IMR-90 (cell line): ENCODE measurements around the gene OGG1. TPM values are rescaled to one million over a fixed set of nuclear protein-coding genes. Genes with fewer than 3 reads are reported as not detected.

Source experiments
- ATAC-seq: fragments of 200-7000 bp; cut with Tn5 transposase; 2 replicates; pipeline ENCODE4 v1.9.1; 2020; ENCODE audit warnings: low read depth, mild to moderate bottlenecking, moderate library complexity
- BruUV-seq: library from RNA; stranded (reverse); fragments of 400-500 nt; replicated peaks from 2 replicates; lab custom pipeline; 2021; lab: Mats Ljungman, UMichigan
- CTCF ChIA-PET: fragments of 300-600 bp; formaldehyde crosslinking; extraction: SDS; loops from one replicate; lab custom pipeline; 2021; ENCODE audit warnings: antibody characterized with exemption; lab: Yijun Ruan, JAX
- POLR2A ChIA-PET: fragments of 300-600 bp; sonication (Branson Sonifier 250); formaldehyde crosslinking; loops from one replicate; lab custom pipeline; 2022; ENCODE audit warnings: antibody characterized with exemption; ENCODE audit not compliant: unreplicated experiment; lab: Charles Lee
- DNase-seq: peaks from one replicate; pipeline ENCODE4 v3.0.0; 2013
- H2AFZ ChIP-seq: replicated peaks from 2 replicates; pipeline ENCODE3; 2013; ENCODE audit warnings: low read length, mild to moderate bottlenecking; ENCODE audit not compliant: poor library complexity
- H2AK5ac ChIP-seq: 2 replicates; pipeline ENCODE4 v1.6.1; 2013; ENCODE audit warnings: low read depth, low read length, inconsistent platforms
- H2AK9ac ChIP-seq: replicated peaks from 2 replicates; pipeline ENCODE3; 2013; ENCODE audit warnings: mild to moderate bottlenecking, low read depth, low read length, moderate library complexity; ENCODE audit not compliant: poor library complexity
- H2BK120ac ChIP-seq: 2 replicates; pipeline ENCODE4 v1.6.1; 2013; ENCODE audit warnings: low read depth, low read length, inconsistent platforms
- H2BK15ac ChIP-seq: 3 replicates; pipeline ENCODE4 v1.6.1; 2013; ENCODE audit warnings: low read depth, low read length, inconsistent platforms
- H2BK20ac ChIP-seq: 2 replicates; pipeline ENCODE4 v1.6.1; 2013; ENCODE audit warnings: low read depth, mild to moderate bottlenecking, inconsistent platforms, low read length, moderate library complexity
- H2BK5ac ChIP-seq: 2 replicates; pipeline ENCODE4 v1.6.1; 2013; ENCODE audit warnings: mild to moderate bottlenecking, low read depth, low read length, inconsistent platforms; ENCODE audit not compliant: poor library complexity, severe bottlenecking
- H3K14ac ChIP-seq: replicated peaks from 2 replicates; pipeline ENCODE4 v1.6.1; 2013; ENCODE audit warnings: low read depth, low read length, inconsistent platforms
- H3K18ac ChIP-seq: 2 replicates; pipeline ENCODE4 v1.6.1; 2013; ENCODE audit warnings: low read depth, low read length, control low read depth
- H3K23ac ChIP-seq: 2 replicates; pipeline ENCODE4 v1.6.1; 2013; ENCODE audit warnings: low read depth, low read length, inconsistent platforms
- H3K27ac ChIP-seq: 2 replicates; pipeline ENCODE4 v1.5.1; 2013; ENCODE audit warnings: mild to moderate bottlenecking, control low read depth, low read length; ENCODE audit not compliant: insufficient read depth
- H3K27me3 ChIP-seq: 2 replicates; pipeline ENCODE4 v1.6.1; 2013; ENCODE audit warnings: low read length; ENCODE audit not compliant: control insufficient read depth, insufficient read depth
- H3K36me3 ChIP-seq: 2 replicates; pipeline ENCODE4 v1.6.1; 2013; ENCODE audit warnings: low read length, mixed read lengths; ENCODE audit not compliant: control insufficient read depth, insufficient read depth
- H3K4ac ChIP-seq: 2 replicates; pipeline ENCODE4 v1.6.1; 2013; ENCODE audit warnings: low read depth, low read length, inconsistent platforms
- H3K4me1 ChIP-seq: 2 replicates; pipeline ENCODE4 v1.6.1; 2013; ENCODE audit warnings: low read length, mixed read lengths; ENCODE audit not compliant: control insufficient read depth, insufficient read depth
- H3K4me2 ChIP-seq: 2 replicates; pipeline ENCODE4 v1.6.1; 2013; ENCODE audit warnings: low read depth, mild to moderate bottlenecking, control low read depth, low read length, moderate library complexity
- H3K4me3 ChIP-seq: 2 replicates; pipeline ENCODE4 v1.5.1; 2013; ENCODE audit warnings: low read depth, mild to moderate bottlenecking, control low read depth, low read length, moderate library complexity; ENCODE audit not compliant: insufficient read depth
- H3K56ac ChIP-seq: 2 replicates; pipeline ENCODE4 v1.6.1; 2013; ENCODE audit warnings: low read length, inconsistent platforms; ENCODE audit not compliant: insufficient read depth; ENCODE audit errors: extremely low read depth
- H3K79me1 ChIP-seq, 2 experiments: 2 replicates each; pipeline ENCODE4 v1.6.1; 2013; ENCODE audit warnings: low read length in 2 of 2, inconsistent platforms in 1 of 2, low read depth in 1 of 2
- H3K9ac ChIP-seq: 2 replicates; pipeline ENCODE4 v1.6.1; 2013; ENCODE audit warnings: low read depth, low read length, control low read depth
- H3K9me1 ChIP-seq: 2 replicates; pipeline ENCODE4 v1.6.1; 2013; ENCODE audit warnings: low read length, inconsistent platforms; ENCODE audit not compliant: insufficient read depth
- H3K9me3 ChIP-seq: 2 replicates; pipeline ENCODE4 v1.6.1; 2013; ENCODE audit warnings: low read length; ENCODE audit not compliant: control insufficient read depth, insufficient read depth
- H4K20me1 ChIP-seq: 2 replicates; pipeline ENCODE4 v1.6.1; 2013; ENCODE audit warnings: low read length, inconsistent platforms; ENCODE audit not compliant: insufficient read depth
- H4K5ac ChIP-seq: 2 replicates; pipeline ENCODE4 v1.6.1; 2013; ENCODE audit warnings: mild to moderate bottlenecking, low read depth, low read length, control low read depth
- H4K8ac ChIP-seq, 2 experiments: 2 replicates each; pipeline ENCODE4 v1.6.1; 2013; ENCODE audit warnings: low read depth in 2 of 2, low read length in 2 of 2, control low read depth in 1 of 2, inconsistent platforms in 1 of 2
- H4K91ac ChIP-seq: 2 replicates; pipeline ENCODE4 v1.6.1; 2013; ENCODE audit warnings: low read depth, low read length, inconsistent platforms; ENCODE audit not compliant: insufficient read depth
- BHLHE40 ChIP-seq: fragments of 150-350 bp; IDR thresholded peaks from 2 replicates; pipeline ENCODE4 v1.6.1; 2016; ENCODE audit warnings: mild to moderate bottlenecking, low read depth, low read length
- CEBPB ChIP-seq: IDR thresholded peaks from 2 replicates; pipeline ENCODE4 v1.6.1; 2012; ENCODE audit warnings: low read depth, low read length, improper control_type of control experiment
- CHD1 ChIP-seq: IDR thresholded peaks from 2 replicates; pipeline ENCODE4 v1.6.1; 2012; ENCODE audit warnings: low read depth, low read length, improper control_type of control experiment
- ELK1 ChIP-seq: fragments of 150-350 bp; IDR thresholded peaks from 2 replicates; pipeline ENCODE4 v1.6.1; 2016; ENCODE audit warnings: low read depth, mild to moderate bottlenecking, low read length, moderate library complexity, borderline replicate concordance
- FOS ChIP-seq: fragments of 150-350 bp; IDR thresholded peaks from 2 replicates; pipeline ENCODE4 v1.6.1; 2016; ENCODE audit warnings: low read depth, low read length
- MAFK ChIP-seq: IDR thresholded peaks from 2 replicates; pipeline ENCODE4 v1.6.1; 2012; ENCODE audit warnings: low read depth, low read length, improper control_type of control experiment
- MAZ ChIP-seq: IDR thresholded peaks from 2 replicates; pipeline ENCODE4 v1.6.1; 2012; ENCODE audit warnings: low read depth, mild to moderate bottlenecking, low read length, improper control_type of control experiment, moderate library complexity, borderline replicate concordance
- MXI1 ChIP-seq: IDR thresholded peaks from 2 replicates; pipeline ENCODE4 v1.6.1; 2012; ENCODE audit warnings: low read depth, mild to moderate bottlenecking, low read length, moderate library complexity, borderline replicate concordance
- NFE2L2 ChIP-seq: fragments of 150-350 bp; IDR thresholded peaks from 2 replicates; pipeline ENCODE4 v1.6.1; 2016; ENCODE audit warnings: low read depth, mild to moderate bottlenecking, low read length
- POLR2A ChIP-seq: IDR thresholded peaks from 2 replicates; pipeline ENCODE4 v1.6.1; 2012; ENCODE audit warnings: mild to moderate bottlenecking, low read depth, low read length
- RAD21 ChIP-seq: IDR thresholded peaks from 2 replicates; pipeline ENCODE4 v1.6.1; 2012; ENCODE audit warnings: low read length, improper control_type of control experiment
- RCOR1 ChIP-seq: IDR thresholded peaks from 2 replicates; pipeline ENCODE4 v1.6.1; 2012; ENCODE audit warnings: mild to moderate bottlenecking, low read length, improper control_type of control experiment; ENCODE audit not compliant: insufficient replicate concordance
- RFX5 ChIP-seq: IDR thresholded peaks from 2 replicates; pipeline ENCODE4 v1.8.0; 2012; ENCODE audit warnings: low read depth, mild to moderate bottlenecking, low read length, moderate library complexity
- SMC3 ChIP-seq: fragments of 150-350 bp; IDR thresholded peaks from 2 replicates; pipeline ENCODE4 v1.6.1; 2016; ENCODE audit warnings: low read depth, mild to moderate bottlenecking, antibody characterized with exemption, low read length, moderate library complexity
- USF2 ChIP-seq: fragments of 150-350 bp; IDR thresholded peaks from 2 replicates; pipeline ENCODE4 v1.6.1; 2017; ENCODE audit warnings: mild to moderate bottlenecking, antibody characterized with exemption, low read length, low read depth
- WGBS, 2 experiments: methylation state at CpG; one replicate each; pipeline versions ENCODE4 v1.1.5 to v1.1.7; 2013; ENCODE audit warnings: missing lambda C conversion rate in 2 of 2; ENCODE audit not compliant: insufficient read length in 1 of 2; ENCODE audit errors: extremely low coverage in 2 of 2; 5-methylcytosine and 5-hydroxymethylcytosine counted together
- dilution Hi-C: fragments of 300-500 bp; cut with HindIII; formaldehyde crosslinking; loops from one replicate; pipeline ENCODE4 v1.14.3; 2018; ENCODE audit warnings: low sequenced_read_pairs; ENCODE audit not compliant: unreplicated experiment
- in situ Hi-C: fragments of 300-500 bp; cut with MboI; formaldehyde crosslinking; loops from 3 replicates; pipeline ENCODE4 v1.14.3; 2019; ENCODE audit warnings: low sequenced_read_pairs, inconsistent platforms, mixed read lengths
- intact Hi-C: fragments of 100-400 bp; cut with micrococcal nuclease; formaldehyde crosslinking; loops from 2 replicates; pipeline ENCODE4 v1.10.0; 2022
- polyA plus RNA-seq, 3 experiments: library from polyadenylated mRNA; depleted of rRNA; stranded (reverse); fragments of >200 nt; gene quantifications; 2 replicates each; pipeline ENCODE4 v1.2.3, GENCODE V29; 2012; ENCODE audit warnings: low replicate concordance in 1 of 3
- total RNA-seq: library from RNA; depleted of rRNA; stranded (reverse); fragments of >200 nt; gene quantifications from 2 replicates; pipeline ENCODE4 v1.2.3, GENCODE V29; 2012

OGG1 gene
- total and polyA plus RNA-seq, 2 of the 4 experiments (the other 2 are of a cell fraction), result 14.9 to 25.6 TPM

- no peaks in the 10 kb centered on the region for H3K9me3 ChIP-seq
- peaks cover 9% of the 10 kb centered on the region; the same call in 1 of the 2 replicates for H3K9me1 ChIP-seq
- no peak overlapping the region for H2BK20ac ChIP-seq
- H3K36me3 ChIP-seq, result peaks cover 20% of the 10 kb centered on the region
- intact Hi-C loops (no loop called here), dilution Hi-C loops (no loop called here), in situ Hi-C loops (no loop called here)
- H3K27me3 ChIP-seq, result no peaks in the 10 kb centered on the region
- no peak overlapping the region for H3K23ac ChIP-seq
- H2AK9ac ChIP-seq, result no peak overlapping the region
- H2AK5ac ChIP-seq, result no peak overlapping the region
- no peak overlapping the region for H4K5ac ChIP-seq
- H2BK120ac ChIP-seq, result no peak overlapping the region
- no peak overlapping the region for H3K4me3 ChIP-seq
- CTCF ChIA-PET, result no interaction called here
- no peak overlapping the region for H4K8ac ChIP-seq
- BruUV-seq, result no TSS peak
- no peak overlapping the region for H3K56ac ChIP-seq
- peaks cover 0 to 3% of the 10 kb centered on the region in 2 experiments; a peak in 2 of 4 replicates for H3K79me1 ChIP-seq
- no peak overlapping the region for H3K4me2 ChIP-seq
- H3K18ac ChIP-seq, result no peak overlapping the region
- H4K20me1 ChIP-seq, result no peaks in the 10 kb centered on the region
- POLR2A ChIA-PET, result no interaction called here
- no peak overlapping the region for H2AFZ ChIP-seq
- H4K91ac ChIP-seq, result no peak overlapping the region
- WGBS, 2 experiments, result 83% methylated on average over 3 of the region's 5 CpGs; no CpG with 5 or more reads in 1 of the 2 experiments
- no peak overlapping the region for H2BK15ac ChIP-seq
- peaks cover 3% of the 10 kb centered on the region for H3K4me1 ChIP-seq
- H2BK5ac ChIP-seq, result no peak overlapping the region
- no peak overlapping the region for H3K14ac ChIP-seq
- DNase-seq, result peak; percentile 82
- H3K27ac ChIP-seq, result no peak overlapping the region
- peak; percentile 75 for ATAC-seq
- H3K9ac ChIP-seq, result no peak overlapping the region
- H3K4ac ChIP-seq, result no peak overlapping the region
- TF ChIP-seq USF2 (peak; percentile 63), RAD21 (no peak), MAZ (no peak), NFE2L2 (0 out of 2 replicates have a peak, but pooled peaks have one; percentile 12), BHLHE40 (no peak), RCOR1 (no peak), ELK1 (no peak), SMC3 (no peak), CEBPB (peak; percentile 92), MXI1 (no peak), CHD1 (no peak), FOS (peak; percentile 79), RFX5 (no peak), MAFK (no peak), POLR2A (no peak)
These were observed 28.7 kb downstream of the OGG1 start for GRCh38 chr3:9778143-9779074.
